Measurements from ENCODE around the gene TDRD9. TPM values are rescaled to one million over a fixed set of nuclear protein-coding genes. Genes with fewer than 3 reads are reported as not detected.
A peak's percentile ranks its signal among the peaks of the same experiment; 100 is the strongest.

TDRD9 gene, protein sequence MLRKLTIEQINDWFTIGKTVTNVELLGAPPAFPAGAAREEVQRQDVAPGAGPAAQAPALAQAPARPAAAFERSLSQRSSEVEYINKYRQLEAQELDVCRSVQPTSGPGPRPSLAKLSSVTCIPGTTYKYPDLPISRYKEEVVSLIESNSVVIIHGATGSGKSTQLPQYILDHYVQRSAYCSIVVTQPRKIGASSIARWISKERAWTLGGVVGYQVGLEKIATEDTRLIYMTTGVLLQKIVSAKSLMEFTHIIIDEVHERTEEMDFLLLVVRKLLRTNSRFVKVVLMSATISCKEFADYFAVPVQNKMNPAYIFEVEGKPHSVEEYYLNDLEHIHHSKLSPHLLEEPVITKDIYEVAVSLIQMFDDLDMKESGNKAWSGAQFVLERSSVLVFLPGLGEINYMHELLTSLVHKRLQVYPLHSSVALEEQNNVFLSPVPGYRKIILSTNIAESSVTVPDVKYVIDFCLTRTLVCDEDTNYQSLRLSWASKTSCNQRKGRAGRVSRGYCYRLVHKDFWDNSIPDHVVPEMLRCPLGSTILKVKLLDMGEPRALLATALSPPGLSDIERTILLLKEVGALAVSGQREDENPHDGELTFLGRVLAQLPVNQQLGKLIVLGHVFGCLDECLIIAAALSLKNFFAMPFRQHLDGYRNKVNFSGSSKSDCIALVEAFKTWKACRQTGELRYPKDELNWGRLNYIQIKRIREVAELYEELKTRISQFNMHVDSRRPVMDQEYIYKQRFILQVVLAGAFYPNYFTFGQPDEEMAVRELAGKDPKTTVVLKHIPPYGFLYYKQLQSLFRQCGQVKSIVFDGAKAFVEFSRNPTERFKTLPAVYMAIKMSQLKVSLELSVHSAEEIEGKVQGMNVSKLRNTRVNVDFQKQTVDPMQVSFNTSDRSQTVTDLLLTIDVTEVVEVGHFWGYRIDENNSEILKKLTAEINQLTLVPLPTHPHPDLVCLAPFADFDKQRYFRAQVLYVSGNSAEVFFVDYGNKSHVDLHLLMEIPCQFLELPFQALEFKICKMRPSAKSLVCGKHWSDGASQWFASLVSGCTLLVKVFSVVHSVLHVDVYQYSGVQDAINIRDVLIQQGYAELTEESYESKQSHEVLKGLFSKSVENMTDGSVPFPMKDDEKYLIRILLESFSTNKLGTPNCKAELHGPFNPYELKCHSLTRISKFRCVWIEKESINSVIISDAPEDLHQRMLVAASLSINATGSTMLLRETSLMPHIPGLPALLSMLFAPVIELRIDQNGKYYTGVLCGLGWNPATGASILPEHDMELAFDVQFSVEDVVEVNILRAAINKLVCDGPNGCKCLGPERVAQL (N-terminal part only)
- total RNA-seq (1 to 10 TPM in 1 of 2 experiments, under 1 TPM in 1; 0.22 to 1.1 TPM), polyA plus RNA-seq (under 1 TPM; 0.57 to 0.77 (median 0.74) TPM), total RNA-seq (0 to 8.1 (median 2.3) reads per million in 6 experiments)

DNA sequence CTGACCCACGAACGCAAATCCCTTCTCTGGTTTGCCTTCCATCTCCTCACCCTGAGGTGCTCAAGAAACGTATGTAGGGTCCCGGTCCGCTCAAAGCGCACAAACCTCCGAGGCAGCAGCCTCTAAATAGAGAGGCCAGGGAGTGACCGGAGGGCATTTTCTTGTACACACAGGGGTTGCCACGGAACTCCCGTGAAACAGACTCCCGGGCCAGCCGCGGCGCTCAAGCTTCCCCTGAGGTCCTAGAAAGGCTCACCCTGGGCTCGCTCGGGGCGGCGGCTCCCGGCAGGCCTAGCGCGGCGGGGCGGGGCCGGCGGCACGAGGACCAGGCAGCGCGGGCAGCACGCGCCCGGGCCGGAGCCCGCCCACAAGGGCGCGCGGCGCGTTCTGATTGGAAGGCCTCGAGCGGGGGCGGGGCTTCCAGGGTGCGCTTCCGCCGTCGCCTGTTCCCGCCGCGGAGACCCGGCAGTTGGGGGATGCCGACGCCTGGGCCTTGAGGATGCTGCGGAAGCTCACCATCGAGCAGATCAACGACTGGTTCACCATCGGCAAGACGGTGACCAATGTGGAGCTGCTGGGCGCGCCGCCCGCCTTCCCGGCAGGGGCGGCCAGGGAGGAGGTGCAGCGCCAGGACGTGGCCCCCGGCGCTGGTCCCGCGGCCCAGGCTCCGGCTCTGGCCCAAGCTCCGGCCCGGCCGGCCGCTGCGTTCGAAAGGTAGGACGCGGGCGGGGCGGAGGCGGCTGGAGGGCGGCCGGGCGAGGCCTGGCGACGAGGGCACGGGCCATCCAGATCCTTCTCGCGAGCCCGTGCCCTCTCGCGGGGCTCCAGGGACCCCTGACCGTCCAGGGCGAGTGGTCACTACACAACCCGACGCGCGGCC, at the start of gene TDRD9:
TSS of gene TDRD9 (plus strand) at position 446 of the 880 bp plus-strand sequence. CDS start at position 500, 54 bp downstream.
- POLR2A ChIA-PET = interaction anchor here (0.6 kb wide), 1 partner anchor 1050 kb away, joined by 6 read pairs; no protein-coding TSS in a partner anchor
- DNase-seq = peak in 1 of 10 donors; percentile 13

DNA sequence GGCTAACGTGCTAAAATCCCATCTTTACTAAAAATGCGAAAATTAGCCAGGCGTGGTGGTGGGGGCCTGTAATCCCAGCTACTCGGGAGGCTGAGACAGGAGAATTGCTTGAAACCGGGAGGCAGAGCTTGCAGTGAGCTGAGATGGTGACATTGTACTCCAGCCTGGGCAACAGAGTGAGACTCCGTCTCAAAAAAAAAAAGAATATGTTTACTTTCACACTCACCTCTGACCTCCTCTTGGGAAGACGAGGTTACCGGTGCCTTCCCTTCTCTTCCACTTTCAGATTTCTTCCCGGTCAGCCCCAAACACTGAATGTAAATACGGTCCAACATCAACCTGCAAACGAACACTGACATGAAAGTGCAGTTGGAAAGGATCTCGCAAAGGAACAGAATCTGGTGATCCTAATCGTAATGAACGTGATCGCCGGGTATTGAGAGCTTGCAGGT, 49.1 kb upstream of the TDRD9 start:
- H3K9me3 Mint-ChIP-seq = no peaks in the 10 kb centered on the region
- H3K27me3 Mint-ChIP-seq = no peaks in the 10 kb centered on the region
- POLR2A ChIA-PET = interaction anchor here (0.9 kb wide), 1 partner anchor 15 kb away, joined by 6 read pairs; no protein-coding TSS in a partner anchor
- H3K4me3 Mint-ChIP-seq = peak overlapping the region; percentile 52 to 85 (median 78)
- peaks cover 13 to 38% (median 31%) of the 10 kb centered on the region in 4 donors for H3K4me1 Mint-ChIP-seq
- no peaks in the 10 kb centered on the region for H3K36me3 Mint-ChIP-seq
- DNase-seq (no peak), ATAC-seq (no peak)
- peak overlapping the region in 5 of 10 donors; percentile 24 to 72 (median 38) for H3K27ac Mint-ChIP-seq

More for the DNA sequence above, at the start of gene TDRD9:
- Mint-ChIP-seq H3K4me1 (peaks cover 0 to 5% (median under 1%) of the 10 kb centered on the region in 4 donors), H3K27ac (peak within 1 kb of the TSS in 1 of 10 donors; percentile 1), H3K9me3 (no peaks in the 10 kb centered on the region), H3K36me3 (no peaks in the 10 kb centered on the region), H3K27me3 (peaks cover 2 to 13% (median 11%) of the 10 kb centered on the region in 5 donors), H3K4me3 (no peak within 1 kb of the TSS)
- no peak for ATAC-seq

DNA sequence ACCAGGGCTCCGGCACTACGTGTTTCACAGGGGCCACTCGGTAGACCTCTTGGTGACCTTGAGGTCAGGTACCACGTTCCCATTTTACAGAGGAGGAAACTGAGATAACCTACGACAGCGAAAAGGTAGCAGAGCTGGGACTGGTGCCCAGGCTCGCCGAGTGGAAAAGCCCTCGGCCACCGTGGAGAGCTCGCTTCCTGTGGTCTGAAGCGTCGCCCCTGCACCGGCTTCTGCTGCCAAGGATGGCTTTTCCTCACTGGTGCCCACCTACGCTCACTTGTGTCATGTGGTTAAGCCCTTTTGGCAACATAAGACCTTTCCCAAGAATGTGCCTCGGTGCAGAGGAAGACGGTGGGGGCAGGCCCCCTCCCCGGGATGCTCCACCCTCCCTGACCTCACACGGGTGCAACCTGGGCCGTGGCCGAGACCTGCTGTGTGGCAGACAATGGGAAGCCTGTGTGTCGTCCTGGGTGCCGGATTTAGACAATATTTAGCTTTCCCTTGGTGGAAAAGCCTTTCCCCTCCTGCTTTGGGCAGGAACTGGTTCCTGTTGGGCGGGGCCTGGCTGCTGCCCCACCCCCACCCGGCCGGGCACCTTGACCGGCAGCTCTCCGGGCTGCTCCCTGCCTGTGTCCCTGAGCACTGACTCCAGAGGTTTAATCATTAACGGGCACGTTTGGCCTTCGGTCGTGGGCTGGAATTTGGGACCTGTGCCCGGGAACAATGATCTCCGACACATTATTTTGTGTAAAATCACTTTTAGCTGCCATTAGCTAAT, 48.5 kb upstream of the TDRD9 start:
- peaks cover 12 to 32% (median 25%) of the 10 kb centered on the region in 4 donors for H3K4me1 Mint-ChIP-seq
- peak overlapping the region in 5 of 10 donors; percentile 24 to 79 (median 52) for H3K27ac Mint-ChIP-seq
- H3K36me3 Mint-ChIP-seq = no peaks in the 10 kb centered on the region
- peak overlapping the region; percentile 72 to 85 (median 79) for H3K4me3 Mint-ChIP-seq
- POLR2A ChIA-PET = interaction anchor here (0.5 to 1.4 kb wide), 6 partner anchors 9 to 29 kb away, joined by 3 to 6 read pairs (median 4); no protein-coding TSS in a partner anchor
- H3K9me3 Mint-ChIP-seq = no peaks in the 10 kb centered on the region
- DNase-seq = peak in 3 of 10 donors; percentile 5 to 15 (median 7)
- no peaks in the 10 kb centered on the region for H3K27me3 Mint-ChIP-seq
- peak; percentile 34 to 49 for ATAC-seq

DNA sequence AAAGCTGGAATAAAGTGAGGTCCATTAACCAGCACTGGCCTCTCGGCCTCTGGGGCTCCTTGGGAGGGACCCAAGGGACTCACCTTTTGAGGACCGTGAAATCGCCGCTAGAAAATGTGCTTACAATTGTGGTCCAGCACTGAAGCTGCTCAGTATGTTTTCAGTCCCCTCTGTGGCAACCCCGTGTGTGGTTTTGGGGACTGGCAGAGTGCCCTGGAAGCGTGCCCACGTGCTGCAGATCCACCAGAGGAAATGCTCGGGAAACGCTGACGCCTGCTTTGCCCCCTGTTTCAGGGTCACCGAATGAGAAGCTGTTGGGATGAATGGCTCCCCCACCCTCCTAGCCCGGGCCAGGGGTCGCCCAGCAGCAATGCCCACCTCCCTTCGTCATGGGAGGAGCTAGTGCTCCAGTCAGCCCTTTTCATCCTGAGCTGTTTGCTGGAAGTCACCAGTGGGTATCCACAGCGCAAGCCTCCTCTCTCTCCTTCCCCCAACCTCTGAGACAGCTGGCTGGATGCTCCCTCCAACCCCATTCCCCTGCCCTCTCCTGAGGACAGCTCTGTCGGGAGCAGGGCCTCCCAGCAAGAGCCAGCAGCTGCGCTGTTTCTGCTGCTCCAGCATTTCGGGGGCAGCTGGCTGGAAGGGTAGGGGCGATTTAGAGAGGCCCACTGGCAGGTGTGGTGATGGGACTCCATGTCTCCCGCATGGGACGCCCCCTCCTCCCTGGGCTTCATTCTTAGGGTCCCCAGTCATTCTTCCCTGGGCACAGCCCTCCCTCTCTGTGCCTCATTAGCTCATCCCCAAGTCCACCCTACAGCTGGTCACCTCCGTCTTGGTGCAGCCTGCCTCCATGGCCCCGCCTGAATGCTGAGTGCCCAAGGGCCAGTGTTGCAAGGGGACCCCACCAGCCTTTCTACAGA, 47.6 kb upstream of the TDRD9 start:
- DNase-seq (peak; percentile 27 to 79 (median 50)), ATAC-seq (peak; percentile 92 to 94)
- Mint-ChIP-seq H3K36me3 (no peaks in the 10 kb centered on the region), H3K27ac (peak overlapping the region in 7 of 10 donors; percentile 44 to 80 (median 63)), H3K27me3 (no peaks in the 10 kb centered on the region), H3K4me1 (peaks cover 7 to 27% (median 21%) of the 10 kb centered on the region in 4 donors), H3K9me3 (no peaks in the 10 kb centered on the region), H3K4me3 (peak overlapping the region; percentile 72 to 85 (median 79))
- POLR2A ChIA-PET = interaction anchor here (0.6 to 1.4 kb wide), 7 partner anchors 8 to 33 kb away, joined by 3 to 4 read pairs (median 3); no protein-coding TSS in a partner anchor

DNA sequence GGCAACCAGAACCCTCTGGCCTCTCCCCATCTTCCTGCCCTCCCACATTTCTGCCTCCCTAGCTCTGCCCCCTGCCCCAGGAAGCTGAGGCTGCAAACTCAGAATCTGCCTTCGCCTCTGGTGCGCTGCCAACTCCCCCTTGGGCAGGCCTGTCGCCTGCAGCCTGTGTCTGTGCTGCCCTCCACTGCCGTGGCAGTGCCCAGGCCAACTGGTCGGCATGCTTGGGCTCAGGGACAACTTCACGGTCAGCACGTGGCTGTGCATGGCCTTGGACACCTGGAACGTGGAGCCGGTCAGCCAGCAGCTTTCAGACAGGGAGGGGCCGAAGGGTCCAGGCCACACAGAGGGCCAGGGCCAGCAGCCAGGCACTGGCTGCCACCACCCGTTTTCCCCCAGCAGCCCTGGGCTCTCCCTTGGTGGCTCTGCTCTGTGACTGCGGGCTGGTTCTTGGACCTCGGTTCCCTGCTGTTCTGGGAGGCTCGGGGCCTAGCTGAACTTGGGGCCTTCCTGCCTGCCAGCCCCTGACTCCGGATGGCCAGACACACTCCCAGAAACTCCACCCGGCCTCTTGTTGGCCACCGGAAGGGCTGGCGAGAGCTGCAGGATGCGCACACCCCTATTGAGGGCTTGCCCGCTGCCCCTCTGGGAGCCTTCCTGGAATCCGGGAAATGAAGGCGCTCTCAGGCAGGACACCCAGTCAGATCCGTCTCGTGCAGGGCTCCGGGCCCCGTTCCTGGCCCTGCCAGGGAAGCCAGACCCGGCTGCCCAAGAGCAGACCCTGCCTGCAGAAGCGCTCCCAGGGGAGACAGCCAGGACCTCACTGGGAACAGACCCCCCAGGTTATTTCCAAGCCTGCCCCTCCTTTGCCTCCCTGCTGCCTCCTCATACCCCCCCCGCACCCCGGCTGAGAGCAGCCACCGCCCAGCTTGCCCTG, 46.7 kb upstream of the TDRD9 start:
- POLR2A ChIA-PET = interaction anchor here (1.0 to 1.4 kb wide), 3 partner anchors 9 to 33 kb away, joined by 3 to 4 read pairs (median 4); no protein-coding TSS in a partner anchor
- H3K4me3 Mint-ChIP-seq = peak overlapping the region in 7 of 10 donors; percentile 15 to 78 (median 57)

DNA sequence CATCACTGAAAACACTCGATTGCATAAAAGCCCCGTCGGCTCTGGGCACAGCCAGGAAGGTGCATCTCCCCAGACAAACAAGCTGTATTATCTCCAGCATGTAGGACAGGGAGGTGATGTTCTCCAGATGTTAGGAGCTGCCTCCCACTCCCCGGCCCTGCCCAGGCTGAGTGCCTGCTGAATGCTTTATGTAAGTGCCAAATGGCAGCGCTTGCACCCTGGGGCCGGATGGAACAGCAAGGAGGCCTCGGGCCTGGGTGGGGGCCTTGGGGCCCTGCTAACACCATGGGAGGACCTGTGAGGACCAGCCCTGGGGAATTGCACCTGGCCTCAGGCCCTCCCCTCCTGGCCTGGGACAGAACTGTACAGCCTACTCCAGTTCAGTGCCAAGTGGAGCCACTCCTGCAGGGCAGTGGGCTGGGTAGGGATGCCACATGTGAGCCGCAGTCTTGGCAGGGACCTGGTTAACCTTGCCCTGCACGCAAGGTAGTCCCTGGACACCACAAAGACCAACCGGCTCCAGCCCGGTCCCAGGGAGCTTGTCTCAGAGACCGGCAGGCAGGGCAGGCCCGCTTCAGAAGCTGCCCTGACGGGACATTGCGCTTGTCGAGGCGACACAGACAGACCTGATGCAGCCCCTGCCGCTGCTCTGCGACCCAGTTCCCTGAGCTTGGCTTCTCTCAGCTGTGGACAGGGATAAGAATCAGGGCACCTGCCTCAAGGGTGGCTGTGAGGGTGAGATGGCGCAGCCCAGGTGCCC, 45.6 kb upstream of the TDRD9 start:
- Mint-ChIP-seq H3K27ac (peak overlapping the region in 2 of 10 donors; percentile 13 to 56), H3K4me1 (peaks cover 7 to 25% (median 21%) of the 10 kb centered on the region in 4 donors), H3K36me3 (no peaks in the 10 kb centered on the region), H3K4me3 (no peak overlapping the region), H3K27me3 (no peaks in the 10 kb centered on the region), H3K9me3 (no peaks in the 10 kb centered on the region)
- POLR2A ChIA-PET = no interaction called here
- ATAC-seq (no peak), DNase-seq (no peak)

More for the DNA sequence above, 46.7 kb upstream of the TDRD9 start:
- Mint-ChIP-seq H3K4me1 (peaks cover 7 to 25% (median 21%) of the 10 kb centered on the region in 4 donors), H3K36me3 (no peaks in the 10 kb centered on the region), H3K27ac (peak overlapping the region in 5 of 10 donors; percentile 18 to 74 (median 48)), H3K27me3 (no peaks in the 10 kb centered on the region), H3K9me3 (no peaks in the 10 kb centered on the region)
- DNase-seq = no peak
- no peak for ATAC-seq

DNA sequence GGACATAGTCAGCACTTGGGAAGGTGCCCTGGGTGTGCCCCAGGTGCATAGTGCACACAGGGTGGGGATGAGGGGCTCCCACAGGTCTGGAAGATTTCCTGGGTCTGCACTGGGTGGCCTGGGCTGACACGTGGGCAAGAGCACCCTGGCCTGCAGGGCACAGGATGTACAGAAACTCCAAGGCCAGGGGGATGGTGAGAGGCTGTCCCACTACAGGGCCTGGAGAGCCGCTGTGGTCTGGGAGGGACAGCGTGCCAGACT, 45.1 kb upstream of the TDRD9 start:
- Mint-ChIP-seq H3K9me3 (no peaks in the 10 kb centered on the region), H3K36me3 (no peaks in the 10 kb centered on the region), H3K4me3 (no peak overlapping the region), H3K27me3 (no peaks in the 10 kb centered on the region), H3K27ac (no peak overlapping the region), H3K4me1 (peaks cover 7 to 25% (median 21%) of the 10 kb centered on the region in 4 donors)
- ATAC-seq (no peak), DNase-seq (no peak)
- POLR2A ChIA-PET = interaction anchor here (0.6 kb wide), 1 partner anchor 20 kb away, joined by 5 read pairs; no protein-coding TSS in a partner anchor

DNA sequence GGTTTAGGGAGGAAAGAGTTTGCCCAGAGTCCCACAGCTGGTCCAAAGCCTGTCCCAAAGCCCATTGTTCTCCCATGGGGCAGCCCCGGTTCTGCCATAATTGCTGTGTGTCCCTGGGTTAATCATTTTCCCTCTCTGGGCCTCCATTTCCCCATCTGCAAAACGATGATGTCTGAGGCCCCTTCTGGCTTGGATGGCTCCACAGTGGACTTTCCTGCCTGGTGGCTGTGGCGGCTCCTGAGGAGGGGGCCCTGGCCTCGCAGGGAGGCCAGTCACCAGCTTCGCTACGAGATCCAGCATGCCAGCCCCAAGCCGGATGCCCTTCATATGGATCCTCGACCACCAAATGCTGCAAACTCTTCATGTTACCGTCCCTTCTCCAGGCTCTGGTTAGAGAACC, 43.4 kb upstream of the TDRD9 start:
- no peak overlapping the region for H3K4me3 Mint-ChIP-seq
- no peaks in the 10 kb centered on the region for H3K36me3 Mint-ChIP-seq
- no peaks in the 10 kb centered on the region for H3K27me3 Mint-ChIP-seq
- H3K9me3 Mint-ChIP-seq = no peaks in the 10 kb centered on the region
- peak overlapping the region in 1 of 10 donors; percentile 72 for H3K27ac Mint-ChIP-seq
- no peak for ATAC-seq
- DNase-seq = no peak
- POLR2A ChIA-PET = interaction anchor here (0.5 to 0.6 kb wide), 2 partner anchors 65 to 1734 kb away, joined by 3 to 6 read pairs; no protein-coding TSS in a partner anchor
- peaks cover 4 to 17% (median 14%) of the 10 kb centered on the region in 4 donors for H3K4me1 Mint-ChIP-seq
